HCT116 (cell line): ENCODE results near the gene TSPAN13.

Experiments
- CBX3 ChIP-seq: IDR thresholded peaks from 2 replicates; pipeline ENCODE4 v1.6.1; 2012; ENCODE audit warnings: low read depth
- EGR1 ChIP-seq: IDR thresholded peaks from 2 replicates; pipeline ENCODE4 v1.6.1; 2012; ENCODE audit warnings: low read depth
- EZH2 ChIP-seq: fragments of 200-600 bp; sonication (generic); IDR thresholded peaks from 2 replicates; pipeline ENCODE4 v1.6.1; 2017; ENCODE audit warnings: antibody characterized with exemption, mixed run types
- MAX ChIP-seq: IDR thresholded peaks from 2 replicates; pipeline ENCODE4 v1.6.1; 2012
- POLR2A ChIP-seq: IDR thresholded peaks from 2 replicates; pipeline ENCODE4 v1.7.0; 2011; ENCODE audit warnings: borderline replicate concordance; ENCODE audit not compliant: insufficient read depth, insufficient read length; ENCODE audit errors: extremely low read depth
- POLR2AphosphoS5 ChIP-seq: IDR thresholded peaks from 2 replicates; pipeline ENCODE4 v1.6.1; 2011; ENCODE audit warnings: mild to moderate bottlenecking, low read depth, low read length, moderate library complexity
- YY1 ChIP-seq: IDR thresholded peaks from 2 replicates; pipeline ENCODE4 v1.6.1; 2011; ENCODE audit warnings: low read length, low read depth, moderate library complexity, mild to moderate bottlenecking; ENCODE audit not compliant: insufficient replicate concordance; ENCODE audit errors: extremely low read depth
- TF ChIP-seq, protein P1 (sequence below), 3 experiments: fragments of 200-600 bp in 1 of 3; sonication (generic) in 1 of 3; IDR thresholded peaks in 2 of 3; conservative IDR thresholded peaks in 1 of 3; 2 replicates each; pipeline ENCODE4 v1.5.1; 2012 to 2017; ENCODE audit warnings: low read depth in 2 of 3, low read length in 2 of 3, antibody characterized with exemption in 1 of 3, borderline replicate concordance in 1 of 3, control low read depth in 1 of 3, mild to moderate bottlenecking in 1 of 3, mixed read lengths in 1 of 3, mixed run types in 1 of 3, moderate library complexity in 1 of 3; ENCODE audit not compliant: insufficient read depth in 1 of 3

DNA sequence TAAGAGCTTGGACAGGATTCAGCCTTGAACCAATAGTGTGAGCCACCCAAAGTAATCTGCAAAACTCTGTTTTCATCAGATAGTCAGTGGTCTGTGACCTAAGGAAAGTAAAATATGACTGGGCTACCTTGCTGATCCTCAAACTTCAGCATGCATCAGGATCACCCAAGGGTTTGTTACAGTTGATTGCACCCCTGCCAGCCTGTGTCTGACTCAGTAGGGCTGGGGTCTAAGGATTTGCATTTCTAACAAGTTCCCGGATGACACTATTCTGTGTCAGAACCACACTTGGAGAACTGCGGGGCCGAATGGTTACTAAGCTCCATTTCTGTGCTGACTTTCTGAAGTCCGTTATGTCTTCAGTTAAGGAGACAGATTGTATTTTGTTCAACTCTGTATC, 40.6 kb upstream of the TSPAN13 start:
- TF ChIP-seq, protein P1, sequence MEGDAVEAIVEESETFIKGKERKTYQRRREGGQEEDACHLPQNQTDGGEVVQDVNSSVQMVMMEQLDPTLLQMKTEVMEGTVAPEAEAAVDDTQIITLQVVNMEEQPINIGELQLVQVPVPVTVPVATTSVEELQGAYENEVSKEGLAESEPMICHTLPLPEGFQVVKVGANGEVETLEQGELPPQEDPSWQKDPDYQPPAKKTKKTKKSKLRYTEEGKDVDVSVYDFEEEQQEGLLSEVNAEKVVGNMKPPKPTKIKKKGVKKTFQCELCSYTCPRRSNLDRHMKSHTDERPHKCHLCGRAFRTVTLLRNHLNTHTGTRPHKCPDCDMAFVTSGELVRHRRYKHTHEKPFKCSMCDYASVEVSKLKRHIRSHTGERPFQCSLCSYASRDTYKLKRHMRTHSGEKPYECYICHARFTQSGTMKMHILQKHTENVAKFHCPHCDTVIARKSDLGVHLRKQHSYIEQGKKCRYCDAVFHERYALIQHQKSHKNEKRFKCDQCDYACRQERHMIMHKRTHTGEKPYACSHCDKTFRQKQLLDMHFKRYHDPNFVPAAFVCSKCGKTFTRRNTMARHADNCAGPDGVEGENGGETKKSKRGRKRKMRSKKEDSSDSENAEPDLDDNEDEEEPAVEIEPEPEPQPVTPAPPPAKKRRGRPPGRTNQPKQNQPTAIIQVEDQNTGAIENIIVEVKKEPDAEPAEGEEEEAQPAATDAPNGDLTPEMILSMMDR (IDR thresholded peaks at IDR 0.05 in 2 of 3, conservative IDR thresholded peaks at IDR 0.05 in 1 of 3; ENCODE audit: borderline replicate concordance in 1 of 3, insufficient read depth in 1 of 3, low read depth in 2 of 3, low read length in 2 of 3), result no peak
- no peak for TF ChIP-seq POLR2AphosphoS5
- TF ChIP-seq EGR1, result no peak
- TF ChIP-seq CBX3, result no peak
- TF ChIP-seq EZH2, result no peak
- TF ChIP-seq POLR2A, result no peak
- no peak for TF ChIP-seq MAX
- no peak for TF ChIP-seq YY1
